Caco-2 (cell line): ENCODE measurements around the gene RAP2C. TPM values are rescaled to one million over a fixed set of nuclear protein-coding genes. Genes with fewer than 3 reads are reported as not detected.

Source experiments
- BruUV-seq: library from RNA; stranded (reverse); fragments of 400-500 nt; replicated peaks from 2 replicates; lab custom pipeline; 2021; lab: Mats Ljungman, UMichigan
- CTCF ChIA-PET: fragments of 300-600 bp; sonication (Branson Sonifier 250); formaldehyde crosslinking; loops from one replicate; lab custom pipeline; 2022; ENCODE audit warnings: antibody characterized with exemption; lab: Charles Lee
- POLR2A ChIA-PET: fragments of 300-600 bp; sonication (Branson Sonifier 250); formaldehyde crosslinking; loops from one replicate; lab custom pipeline; 2022; ENCODE audit warnings: antibody characterized with exemption; lab: Charles Lee
- DNase-seq, 2 experiments: peaks; one replicate each; pipeline versions ENCODE4 v3.0.0 to v3.0.0-alpha.2; 2020 to 2022
- H3K27me3 ChIP-seq: replicated peaks from 2 replicates; pipeline ENCODE4 v1.6.0; 2011; ENCODE audit warnings: low read length; ENCODE audit not compliant: control insufficient read depth, insufficient read depth
- H3K36me3 ChIP-seq: 2 replicates; pipeline ENCODE4 v1.5.1; 2011; ENCODE audit warnings: low read length; ENCODE audit not compliant: control insufficient read depth, insufficient read depth
- H3K4me1 ChIP-seq: fragments of 250-450 bp; sonication (Bioruptor Pico); 2 replicates; pipeline ENCODE4 v1.5.1; 2020; ENCODE audit warnings: mild to moderate bottlenecking
- H3K4me3 ChIP-seq: 2 replicates; pipeline ENCODE4 v1.5.1; 2011; ENCODE audit warnings: low read depth, mild to moderate bottlenecking, control low read depth, low read length
- H3K9me3 ChIP-seq: fragments of 250-450 bp; sonication (Bioruptor Pico); 2 replicates; pipeline ENCODE4 v1.5.1; 2020; ENCODE audit warnings: mild to moderate bottlenecking, moderate library complexity
- H3K27ac Mint-ChIP-seq: one replicate; pipeline ENCODE4 v1.8.0; 2022; ENCODE audit warnings: mixed read lengths; ENCODE audit not compliant: unreplicated experiment
- H3K27me3 Mint-ChIP-seq: one replicate; pipeline ENCODE4 v1.8.0; 2022; ENCODE audit warnings: mixed read lengths; ENCODE audit not compliant: insufficient read depth, unreplicated experiment
- H3K36me3 Mint-ChIP-seq: one replicate; pipeline ENCODE4 v1.8.0; 2022; ENCODE audit warnings: mild to moderate bottlenecking, mixed read lengths; ENCODE audit not compliant: insufficient read depth, unreplicated experiment
- H3K4me1 Mint-ChIP-seq: one replicate; pipeline ENCODE4 v1.8.0; 2022; ENCODE audit warnings: low read depth, mixed read lengths; ENCODE audit not compliant: unreplicated experiment
- H3K4me3 Mint-ChIP-seq: one replicate; pipeline ENCODE4 v1.8.0; 2022; ENCODE audit warnings: mild to moderate bottlenecking, moderate library complexity, mixed read lengths; ENCODE audit not compliant: unreplicated experiment
- H3K9me3 Mint-ChIP-seq: one replicate; pipeline ENCODE4 v1.8.0; 2022; ENCODE audit warnings: mixed read lengths; ENCODE audit not compliant: unreplicated experiment
- CTCF ChIP-seq, 2 experiments: fragments of 200-600 bp in 1 of 2; IDR thresholded peaks; 1 replicate in 1 of 2; 2 replicates in 1 of 2; pipeline versions ENCODE4 v1.5.1 to v1.8.0; 2011 to 2022; ENCODE audit warnings: antibody characterized with exemption in 1 of 2, control low read depth in 1 of 2, inconsistent platforms in 1 of 2, low read depth in 1 of 2, low read length in 1 of 2, mild to moderate bottlenecking in 1 of 2, moderate library complexity in 1 of 2; ENCODE audit not compliant: insufficient read depth in 1 of 2, severe bottlenecking in 1 of 2, unreplicated experiment in 1 of 2
- intact Hi-C: fragments of 100-400 bp; cut with micrococcal nuclease; formaldehyde crosslinking; loops from one replicate; pipeline ENCODE4 v1.10.0; 2022; ENCODE audit not compliant: unreplicated experiment
- total RNA-seq: library from RNA; stranded (reverse); gene quantifications from 2 replicates; pipeline ENCODE4 v1.2.3, GENCODE V29; 2022

The RAP2C gene
- total RNA-seq, 1 experiment from 2014 or later = 24.9 TPM

GRCh38 chrX:132214518-132214917 lies 4.7 kb downstream of the RAP2C start:
- Mint-ChIP-seq H3K4me1 (peaks cover 2% of the 10 kb centered on the region), H3K9me3 (no peaks in the 10 kb centered on the region), H3K4me3 (no peak overlapping the region), H3K27me3 (no peaks in the 10 kb centered on the region), H3K36me3 (peaks cover 28% of the 10 kb centered on the region), H3K27ac (no peak overlapping the region)
- no peak overlapping the region for H3K4me3 ChIP-seq
- H3K9me3 ChIP-seq = no peaks in the 10 kb centered on the region
- H3K36me3 ChIP-seq = no peaks in the 10 kb centered on the region
- POLR2A ChIA-PET = no interaction called here
- TF ChIP-seq CTCF (IDR thresholded peaks at IDR 0.05; ENCODE audit: insufficient read depth in 1 of 2, low read depth in 1 of 2, low read length in 1 of 2, severe bottlenecking in 1 of 2, unreplicated experiment in 1 of 2) = no peak
- DNase-seq = no peak
- intact Hi-C loops = no loop called here
- no peaks in the 10 kb centered on the region for H3K4me1 ChIP-seq
- H3K27me3 ChIP-seq = no peaks in the 10 kb centered on the region
- CTCF ChIA-PET = no interaction called here
- BruUV-seq = no TSS peak

GRCh38 chrX:132209527-132209926 lies 9.7 kb downstream of the RAP2C start:
- intact Hi-C loops = no loop called here
- H3K36me3 ChIP-seq = no peaks in the 10 kb centered on the region
- H3K36me3 Mint-ChIP-seq = peaks cover 35% of the 10 kb centered on the region
- CTCF ChIA-PET = no interaction called here
- peaks cover 6% of the 10 kb centered on the region for H3K4me1 Mint-ChIP-seq
- no peaks in the 10 kb centered on the region for H3K27me3 ChIP-seq
- no peaks in the 10 kb centered on the region for H3K4me1 ChIP-seq
- H3K4me3 Mint-ChIP-seq = no peak overlapping the region
- H3K9me3 Mint-ChIP-seq = no peaks in the 10 kb centered on the region
- no peak overlapping the region for H3K27ac Mint-ChIP-seq
- no peak for TF ChIP-seq CTCF (IDR thresholded peaks at IDR 0.05; ENCODE audit: insufficient read depth in 1 of 2, low read depth in 1 of 2, low read length in 1 of 2, severe bottlenecking in 1 of 2, unreplicated experiment in 1 of 2)
- H3K4me3 ChIP-seq = no peak overlapping the region
- no TSS peak for BruUV-seq
- DNase-seq = no peak
- POLR2A ChIA-PET = no interaction called here
- no peaks in the 10 kb centered on the region for H3K9me3 ChIP-seq
- H3K27me3 Mint-ChIP-seq = no peaks in the 10 kb centered on the region

GRCh38 chrX:132208422-132208821 lies 10.8 kb downstream of the RAP2C start:
- intact Hi-C loops = no loop called here
- Mint-ChIP-seq H3K9me3 (no peaks in the 10 kb centered on the region), H3K4me3 (no peak overlapping the region), H3K27ac (no peak overlapping the region), H3K27me3 (no peaks in the 10 kb centered on the region), H3K36me3 (peaks cover 31% of the 10 kb centered on the region), H3K4me1 (peaks cover 6% of the 10 kb centered on the region)
- DNase-seq = no peak
- no peak for TF ChIP-seq CTCF (IDR thresholded peaks at IDR 0.05; ENCODE audit: insufficient read depth in 1 of 2, low read depth in 1 of 2, low read length in 1 of 2, severe bottlenecking in 1 of 2, unreplicated experiment in 1 of 2)
- no peaks in the 10 kb centered on the region for H3K27me3 ChIP-seq
- H3K9me3 ChIP-seq = no peaks in the 10 kb centered on the region
- H3K4me1 ChIP-seq = no peaks in the 10 kb centered on the region
- CTCF ChIA-PET = interaction anchor here (1.5 kb wide), 1 partner anchor 367 kb away, joined by 4 read pairs; no protein-coding TSS in a partner anchor
- no peak overlapping the region for H3K4me3 ChIP-seq
- BruUV-seq = no TSS peak
- no peaks in the 10 kb centered on the region for H3K36me3 ChIP-seq
- POLR2A ChIA-PET = no interaction called here
